MV-4-11 (cell line): Measurements from ENCODE around the gene RBMS1.

Experiments
- DNase-seq: peaks from one replicate; lab custom pipeline; 2025; lab: John Stamatoyannopoulos, UW

Gene RBMS1

GRCh38 chr2:160277151-160277550 is 216.5 kb downstream of the RBMS1 start:
- DNase-seq, result no peak

- no peak for DNase-seq
These were observed 218.0 kb downstream of the RBMS1 start for GRCh38 chr2:160275656-160276055.

- DNase-seq, result no peak
These were observed 222.2 kb downstream of the RBMS1 start for GRCh38 chr2:160271171-160272086.

- DNase-seq, result no peak
These were observed 223.0 kb downstream of the RBMS1 start for GRCh38 chr2:160270571-160271113.

GRCh38 chr2:160269803-160270570 is 223.6 kb downstream of the RBMS1 start:
- DNase-seq, result peak; percentile 64

GRCh38 chr2:160269365-160269764 is 224.2 kb downstream of the RBMS1 start:
- no peak for DNase-seq

GRCh38 chr2:160268151-160268781 is 225.3 kb downstream of the RBMS1 start:
- DNase-seq, result no peak

GRCh38 chr2:160267692-160268091 is 225.9 kb downstream of the RBMS1 start:
- DNase-seq, result no peak

GRCh38 chr2:160267022-160267421 is 226.6 kb downstream of the RBMS1 start:
- DNase-seq, result no peak

GRCh38 chr2:160266037-160266551 is 227.5 kb downstream of the RBMS1 start:
- no peak for DNase-seq

- DNase-seq, result no peak
These were observed 229.3 kb downstream of the RBMS1 start for GRCh38 chr2:160264308-160264707.

- DNase-seq, result no peak
These were observed 231.9 kb downstream of the RBMS1 start for GRCh38 chr2:160261732-160262131.

GRCh38 chr2:160258492-160258805 is 235.2 kb downstream of the RBMS1 start:
- DNase-seq, result no peak

- DNase-seq, result no peak
These were observed 235.7 kb downstream of the RBMS1 start for GRCh38 chr2:160257743-160258491.

GRCh38 chr2:160257041-160257742 is 236.4 kb downstream of the RBMS1 start:
- DNase-seq, result no peak

- DNase-seq, result no peak
These were observed 237.1 kb downstream of the RBMS1 start for GRCh38 chr2:160256507-160256906.

- DNase-seq, result no peak
These were observed 238.2 kb downstream of the RBMS1 start for GRCh38 chr2:160255408-160255807.

- DNase-seq, result no peak
These were observed 239.3 kb downstream of the RBMS1 start for GRCh38 chr2:160254189-160254762.

- no peak for DNase-seq
These were observed 240.0 kb downstream of the RBMS1 start for GRCh38 chr2:160253440-160254188.

GRCh38 chr2:160252900-160253299 is 240.7 kb downstream of the RBMS1 start:
- DNase-seq, result peak; percentile 34
